ENCODE data around the gene SPATA21.

SPATA21 gene

DNA sequence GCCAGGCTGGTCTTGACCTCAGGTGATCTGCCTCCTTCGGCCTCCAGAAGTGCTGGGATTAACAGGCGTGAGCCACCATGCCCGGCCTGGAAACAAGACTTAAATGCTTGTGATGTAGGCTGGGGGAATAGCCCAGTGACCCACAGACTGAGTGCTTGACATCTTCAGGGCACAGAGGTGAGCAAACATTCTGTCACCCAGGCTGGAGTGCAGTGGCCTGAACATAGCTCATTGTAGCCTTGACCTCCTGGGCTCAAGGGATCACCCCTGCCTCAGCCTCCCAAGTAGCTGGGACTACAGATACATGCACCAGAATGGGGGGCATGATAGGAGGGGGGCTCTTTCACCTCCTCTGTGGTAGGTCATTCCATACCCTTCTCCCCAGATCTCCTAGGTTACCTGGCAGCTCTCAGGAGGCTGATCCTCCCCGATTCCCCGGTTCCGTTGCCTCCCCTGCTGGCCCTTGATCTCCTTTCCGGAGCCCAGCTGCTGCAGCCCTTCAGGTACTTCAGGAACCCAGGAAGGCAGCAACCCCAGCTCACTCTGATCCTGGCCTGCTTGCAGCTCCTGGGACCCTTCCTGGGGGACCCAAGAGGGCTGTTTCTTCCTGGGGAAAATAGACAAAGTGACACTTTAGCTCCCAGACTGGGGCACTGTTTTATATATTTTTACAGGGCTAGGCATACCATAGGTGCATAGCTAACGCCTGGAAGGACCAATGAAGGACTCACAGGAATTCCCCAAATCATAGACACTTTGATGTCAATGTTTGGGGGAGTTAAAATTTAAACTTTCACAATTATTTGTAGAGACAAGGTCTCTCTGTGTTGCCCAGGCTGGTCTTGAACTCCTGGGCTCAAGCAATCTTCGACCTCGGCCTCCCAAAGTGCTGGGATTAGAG lies 11.8 kb downstream of the SPATA21 start:
- Histone ChIP-seq H3K4me3 (ENCODE audit: insufficient read depth, low read length, poor library complexity, severe bottlenecking) (no peak overlapping the region), H4K20me1 (ENCODE audit: low read depth, low read length) (no peaks in the 10 kb centered on the region), H3K36me3 (ENCODE audit: low read length) (no peaks in the 10 kb centered on the region), H3K9me2 (replicated peaks; ENCODE audit: insufficient read depth, low read length) (no peaks in the 10 kb centered on the region), H3K27ac (ENCODE audit: low read depth, low read length) (no peak overlapping the region), H3F3A (ENCODE audit: insufficient read depth) (no peaks in the 10 kb centered on the region), H3K9me3 (ENCODE audit: insufficient read depth, low read length) (no peaks in the 10 kb centered on the region), H3K27me3 (ENCODE audit: low read length) (no peaks in the 10 kb centered on the region), H3K79me2 (ENCODE audit: insufficient read depth, low read length) (no peaks in the 10 kb centered on the region), H3K4me2 (ENCODE audit: low read depth, low read length, poor library complexity, severe bottlenecking) (no peak overlapping the region), H3K9ac (ENCODE audit: low read length) (no peak overlapping the region), H2AFZ (ENCODE audit: low read depth, low read length, severe bottlenecking) (no peak overlapping the region)
- TF ChIP-seq EZH2phosphoT487 (conservative IDR thresholded peaks at IDR 0.05; ENCODE audit: low read length): no peak
- TF ChIP-seq, protein P1, sequence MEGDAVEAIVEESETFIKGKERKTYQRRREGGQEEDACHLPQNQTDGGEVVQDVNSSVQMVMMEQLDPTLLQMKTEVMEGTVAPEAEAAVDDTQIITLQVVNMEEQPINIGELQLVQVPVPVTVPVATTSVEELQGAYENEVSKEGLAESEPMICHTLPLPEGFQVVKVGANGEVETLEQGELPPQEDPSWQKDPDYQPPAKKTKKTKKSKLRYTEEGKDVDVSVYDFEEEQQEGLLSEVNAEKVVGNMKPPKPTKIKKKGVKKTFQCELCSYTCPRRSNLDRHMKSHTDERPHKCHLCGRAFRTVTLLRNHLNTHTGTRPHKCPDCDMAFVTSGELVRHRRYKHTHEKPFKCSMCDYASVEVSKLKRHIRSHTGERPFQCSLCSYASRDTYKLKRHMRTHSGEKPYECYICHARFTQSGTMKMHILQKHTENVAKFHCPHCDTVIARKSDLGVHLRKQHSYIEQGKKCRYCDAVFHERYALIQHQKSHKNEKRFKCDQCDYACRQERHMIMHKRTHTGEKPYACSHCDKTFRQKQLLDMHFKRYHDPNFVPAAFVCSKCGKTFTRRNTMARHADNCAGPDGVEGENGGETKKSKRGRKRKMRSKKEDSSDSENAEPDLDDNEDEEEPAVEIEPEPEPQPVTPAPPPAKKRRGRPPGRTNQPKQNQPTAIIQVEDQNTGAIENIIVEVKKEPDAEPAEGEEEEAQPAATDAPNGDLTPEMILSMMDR (IDR thresholded peaks at IDR 0.05; ENCODE audit: insufficient read depth, low read length, poor library complexity, severe bottlenecking): no peak

DNA sequence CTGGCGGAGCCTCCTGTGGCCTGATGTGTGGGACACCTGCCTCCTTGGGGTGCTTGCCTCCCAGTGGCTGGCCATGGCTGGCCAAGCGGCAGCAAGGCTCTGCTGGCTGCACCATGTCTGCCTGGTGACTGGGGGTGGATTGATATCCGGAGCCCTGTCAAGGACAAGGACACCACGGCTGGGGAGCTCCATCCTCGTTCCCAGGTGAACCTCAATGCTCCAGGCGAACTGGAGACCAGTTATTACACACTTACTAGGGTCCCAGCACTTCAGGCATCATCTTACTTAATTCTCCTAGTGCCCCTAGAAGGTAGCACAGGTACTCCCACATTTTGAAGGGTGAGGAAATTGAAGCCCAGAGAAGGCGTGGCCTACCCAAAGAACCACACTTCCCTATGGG lies 15.2 kb downstream of the SPATA21 start:
- TF ChIP-seq, protein P1 (IDR thresholded peaks at IDR 0.05; ENCODE audit: insufficient read depth, low read length, poor library complexity, severe bottlenecking): no peak
- no peak for TF ChIP-seq EZH2phosphoT487 (conservative IDR thresholded peaks at IDR 0.05; ENCODE audit: low read length)
- Histone ChIP-seq H3K4me2 (ENCODE audit: low read depth, low read length, poor library complexity, severe bottlenecking) (no peak overlapping the region), H3K79me2 (ENCODE audit: insufficient read depth, low read length) (no peaks in the 10 kb centered on the region), H3K9me2 (replicated peaks; ENCODE audit: insufficient read depth, low read length) (no peaks in the 10 kb centered on the region), H2AFZ (ENCODE audit: low read depth, low read length, severe bottlenecking) (no peak overlapping the region), H3K9me3 (ENCODE audit: insufficient read depth, low read length) (no peaks in the 10 kb centered on the region), H3K36me3 (ENCODE audit: low read length) (no peaks in the 10 kb centered on the region), H3K27me3 (ENCODE audit: low read length) (no peaks in the 10 kb centered on the region), H3K4me3 (ENCODE audit: insufficient read depth, low read length, poor library complexity, severe bottlenecking) (no peak overlapping the region), H3K9ac (ENCODE audit: low read length) (no peak overlapping the region), H4K20me1 (ENCODE audit: low read depth, low read length) (no peaks in the 10 kb centered on the region), H3F3A (ENCODE audit: insufficient read depth) (no peaks in the 10 kb centered on the region), H3K27ac (ENCODE audit: low read depth, low read length) (no peak overlapping the region)

DNA sequence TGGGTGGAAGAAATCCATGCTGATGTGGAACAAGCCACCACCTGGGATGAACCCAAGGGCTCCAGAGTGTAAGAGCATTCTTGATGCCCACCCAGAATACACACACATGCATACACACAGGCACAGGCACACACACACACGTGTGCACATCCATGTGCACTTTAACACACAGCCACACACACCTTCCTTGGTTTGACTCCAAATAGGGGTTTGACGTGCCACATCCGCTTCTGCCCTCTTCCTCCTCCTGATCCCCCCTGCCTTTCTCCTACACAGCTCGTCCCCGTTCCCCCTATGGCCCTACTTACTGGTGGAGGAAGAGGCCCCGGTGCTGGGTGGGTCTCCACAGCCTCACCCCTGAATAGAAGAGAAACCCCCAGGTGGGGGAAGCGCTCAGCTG lies 16.0 kb downstream of the SPATA21 start:
- no peaks in the 10 kb centered on the region for H3K79me2 ChIP-seq (ENCODE audit: insufficient read depth, low read length)
- no peak overlapping the region for H2AFZ ChIP-seq (ENCODE audit: low read depth, low read length, severe bottlenecking)
- H3K36me3 ChIP-seq (ENCODE audit: low read length): no peaks in the 10 kb centered on the region
- TF ChIP-seq EZH2phosphoT487 (conservative IDR thresholded peaks at IDR 0.05; ENCODE audit: low read length): no peak
- TF ChIP-seq, protein P1 (IDR thresholded peaks at IDR 0.05; ENCODE audit: insufficient read depth, low read length, poor library complexity, severe bottlenecking): no peak
- H3K4me2 ChIP-seq (ENCODE audit: low read depth, low read length, poor library complexity, severe bottlenecking): no peak overlapping the region
- no peak overlapping the region for H3K4me3 ChIP-seq (ENCODE audit: insufficient read depth, low read length, poor library complexity, severe bottlenecking)
- H3K9me3 ChIP-seq (ENCODE audit: insufficient read depth, low read length): no peaks in the 10 kb centered on the region
- no peak overlapping the region for H3K27ac ChIP-seq (ENCODE audit: low read depth, low read length)
- H3K9ac ChIP-seq (ENCODE audit: low read length): no peak overlapping the region
- H4K20me1 ChIP-seq (ENCODE audit: low read depth, low read length): no peaks in the 10 kb centered on the region
- H3K27me3 ChIP-seq (ENCODE audit: low read length): no peaks in the 10 kb centered on the region
- no peaks in the 10 kb centered on the region for H3K9me2 ChIP-seq (replicated peaks; ENCODE audit: insufficient read depth, low read length)
- no peaks in the 10 kb centered on the region for H3F3A ChIP-seq (ENCODE audit: insufficient read depth)
